ENCODE results near the gene NDUFB10. TPM values are rescaled to one million over a fixed set of nuclear protein-coding genes. Genes with fewer than 3 reads are reported as not detected.

The NDUFB10 gene
- total RNA-seq, 2 donors from 2014 or later, result 63.4 to 98.8 TPM

DNA sequence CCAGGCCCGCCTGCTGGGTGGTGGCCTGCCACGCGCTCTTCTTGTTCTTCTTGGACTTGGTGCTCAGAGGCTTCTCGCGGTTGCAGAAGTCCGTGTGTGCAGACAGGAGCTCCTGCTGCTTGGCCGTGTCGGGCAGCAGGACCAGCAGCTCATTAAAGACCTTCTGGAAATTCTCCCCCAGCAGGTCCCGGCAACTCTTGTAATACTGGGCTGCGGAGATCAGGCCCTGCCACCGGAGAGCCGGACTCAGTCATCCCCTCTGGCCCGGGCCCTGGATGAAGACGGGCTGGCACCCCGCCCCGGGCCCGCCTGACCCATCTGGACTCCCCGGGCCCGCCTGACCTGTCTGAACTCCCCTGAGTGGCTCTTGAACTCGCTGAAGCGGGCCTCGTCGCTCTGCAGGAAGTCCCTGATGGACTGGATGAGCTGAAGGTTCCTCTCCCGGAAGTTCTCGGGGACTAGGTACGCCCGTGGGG is 39.1 kb downstream of the NDUFB10 start:
- no peaks in the 10 kb centered on the region for H3K9me3 Mint-ChIP-seq
- H3K36me3 Mint-ChIP-seq, result peaks cover 0 to 6% of the 10 kb centered on the region in 2 donors
- DNase-seq (ENCODE audit: low spot score in 2 of 2), result no peak
- no peak overlapping the region for H3K27ac Mint-ChIP-seq
- ATAC-seq, result no peak

DNA sequence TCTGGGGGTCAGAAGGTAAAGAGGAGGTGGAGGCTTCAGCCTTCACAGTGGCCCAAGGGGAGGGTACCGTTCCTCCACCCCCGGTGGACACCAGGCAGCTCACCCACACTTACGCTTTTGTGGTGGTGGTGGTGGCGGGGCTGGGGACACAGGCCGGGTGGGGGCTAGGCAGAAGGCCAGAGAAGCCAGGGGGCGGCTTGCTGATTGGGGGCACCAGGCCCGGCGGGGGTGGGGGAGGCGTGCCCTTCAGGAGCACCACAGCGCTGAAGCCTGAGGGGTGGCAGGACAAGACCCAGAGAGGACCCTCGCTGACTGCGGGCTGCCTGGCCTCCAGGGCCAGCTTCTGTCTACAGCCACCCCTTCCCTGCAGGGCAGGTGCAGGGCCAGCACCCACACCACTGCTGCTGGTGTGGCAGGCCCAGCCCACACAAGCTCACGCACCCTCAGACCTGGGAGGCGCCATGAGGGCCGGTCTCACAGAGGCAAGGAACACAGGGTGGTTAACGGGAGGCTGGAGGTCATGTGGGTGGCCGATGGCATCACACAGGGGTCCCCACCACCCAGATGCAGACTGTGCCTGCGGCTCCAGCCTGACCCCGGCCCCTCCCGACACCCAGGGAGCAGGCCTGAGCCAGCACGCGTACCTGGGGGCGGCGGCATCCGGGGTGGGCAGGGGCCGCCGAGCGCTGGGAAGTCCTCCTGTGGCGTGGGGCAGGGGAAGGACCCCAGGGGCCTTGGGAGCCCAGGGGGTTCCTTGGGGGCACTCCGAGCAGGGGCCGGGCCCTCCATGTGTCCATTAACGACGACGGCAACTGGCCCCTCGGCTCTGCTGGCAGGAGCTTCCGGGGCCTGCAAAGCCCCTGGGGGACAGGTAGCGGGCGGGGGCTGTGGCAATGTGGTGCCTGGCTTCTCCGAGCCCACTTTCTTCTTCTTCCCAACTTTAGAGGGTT is 39.8 kb downstream of the NDUFB10 start:
- Mint-ChIP-seq H3K27ac (no peak overlapping the region), H3K9me3 (no peaks in the 10 kb centered on the region), H3K36me3 (peaks cover 0 to 6% of the 10 kb centered on the region in 2 donors)
- DNase-seq (ENCODE audit: low spot score in 2 of 2) (no peak), ATAC-seq (no peak)

DNA sequence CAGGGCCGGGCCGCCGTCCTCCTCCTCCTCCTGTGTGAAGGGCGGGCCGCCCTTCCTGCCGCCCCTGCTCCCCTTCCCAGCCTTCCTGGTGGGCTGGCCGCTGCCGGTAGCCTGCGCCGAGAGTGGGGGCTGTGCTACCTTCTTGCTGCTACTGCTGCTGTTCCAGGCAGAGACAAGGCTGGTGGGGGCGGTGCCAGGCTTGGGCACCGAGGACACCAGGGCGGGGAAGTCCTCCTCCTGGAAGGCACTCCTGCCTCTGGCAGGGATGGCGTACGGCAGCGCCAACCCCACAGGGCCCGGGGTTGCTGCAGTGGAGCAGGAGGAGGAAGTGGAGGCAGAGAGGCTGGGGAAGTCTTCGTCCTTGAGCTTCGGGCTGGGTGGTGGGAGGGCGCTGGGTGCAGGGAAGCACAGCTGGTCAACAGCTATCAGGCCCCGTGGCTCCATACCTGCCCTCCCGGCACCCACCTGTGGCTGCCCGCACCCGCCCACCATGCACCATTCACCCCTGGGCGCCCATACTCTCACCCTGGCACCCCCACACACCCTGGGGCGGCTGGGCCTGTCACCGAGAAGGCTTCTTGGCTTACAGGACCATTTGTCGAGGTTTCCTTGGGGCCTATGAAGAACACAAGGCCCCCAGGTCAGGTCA is 40.7 kb downstream of the NDUFB10 start:
- no peak overlapping the region for H3K27ac Mint-ChIP-seq
- ATAC-seq (no peak), DNase-seq (ENCODE audit: low spot score in 2 of 2) (no peak)
- H3K36me3 Mint-ChIP-seq, result peaks cover 0 to 6% of the 10 kb centered on the region in 2 donors
- no peaks in the 10 kb centered on the region for H3K9me3 Mint-ChIP-seq

DNA sequence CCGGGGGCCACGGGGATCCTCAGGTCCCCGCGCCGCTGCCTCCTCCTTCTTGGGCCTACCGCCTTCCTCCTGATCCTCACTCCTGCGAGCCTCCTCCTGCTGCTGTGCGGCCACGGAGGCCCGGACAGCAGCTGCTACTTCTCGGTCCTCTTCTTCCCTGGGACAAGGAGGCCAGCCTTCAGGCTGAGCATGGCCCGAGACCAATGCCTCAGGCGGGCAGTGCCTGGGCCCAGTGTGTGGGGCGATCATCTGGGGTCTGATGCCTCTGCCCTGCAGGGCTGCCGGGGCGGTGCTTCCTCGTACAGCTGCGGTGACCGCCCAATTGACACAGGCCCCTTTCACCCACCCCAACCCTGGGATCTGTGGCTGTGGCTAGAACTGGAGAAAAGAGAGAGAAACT is 41.7 kb downstream of the NDUFB10 start:
- Mint-ChIP-seq H3K36me3 (peaks cover 0 to 6% of the 10 kb centered on the region in 2 donors), H3K27ac (no peak overlapping the region), H3K9me3 (no peaks in the 10 kb centered on the region)
- ATAC-seq, result no peak
- DNase-seq (ENCODE audit: low spot score in 2 of 2), result no peak

DNA sequence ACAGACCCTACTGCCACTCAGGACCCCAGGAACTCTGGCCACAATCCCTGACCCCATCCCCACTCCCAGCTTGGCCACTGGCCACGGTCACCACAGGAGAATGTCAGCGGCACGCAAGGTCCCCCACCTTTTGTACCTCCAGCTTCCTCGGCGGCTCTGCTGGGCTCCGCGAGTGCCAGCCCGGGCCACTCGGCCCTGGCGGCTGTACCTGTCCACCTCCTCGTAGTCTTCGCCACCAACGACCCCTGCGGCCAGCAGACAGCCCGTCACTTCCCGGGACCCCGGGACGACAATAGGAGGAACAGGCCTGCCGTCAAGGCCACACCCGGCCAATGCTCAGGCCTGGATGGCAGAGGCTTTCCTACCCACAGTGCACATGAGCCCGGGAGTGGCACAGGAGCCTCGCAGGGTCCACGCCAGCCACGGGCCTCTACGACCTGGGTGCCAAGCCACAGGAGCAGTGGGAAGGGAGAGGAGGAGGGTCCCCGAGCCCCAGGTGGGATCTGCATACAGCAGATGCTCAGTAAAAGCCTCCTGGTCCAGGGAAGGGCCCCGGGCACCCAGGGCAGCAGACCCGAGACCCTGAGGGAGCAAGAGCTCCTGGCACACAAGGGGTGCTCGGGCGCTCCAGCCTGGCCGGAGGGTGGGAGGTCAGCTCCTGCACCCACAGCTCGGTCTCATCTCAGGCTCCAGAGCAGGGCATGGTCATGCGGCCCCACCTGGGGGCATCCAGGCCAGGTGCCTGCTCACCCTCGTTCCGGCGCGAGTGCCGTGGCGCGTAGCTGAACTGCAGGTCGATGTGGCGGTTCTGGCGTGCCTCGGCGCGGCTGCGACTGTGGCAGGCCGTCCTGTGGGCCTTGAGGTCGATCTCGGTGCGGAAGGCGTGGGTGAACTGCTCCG is 42.4 kb downstream of the NDUFB10 start:
- DNase-seq (ENCODE audit: low spot score in 2 of 2) (no peak), ATAC-seq (no peak)
- no peak overlapping the region for H3K27ac Mint-ChIP-seq
- H3K9me3 Mint-ChIP-seq, result no peaks in the 10 kb centered on the region
- H3K36me3 Mint-ChIP-seq, result peaks cover 0 to 6% of the 10 kb centered on the region in 2 donors

DNA sequence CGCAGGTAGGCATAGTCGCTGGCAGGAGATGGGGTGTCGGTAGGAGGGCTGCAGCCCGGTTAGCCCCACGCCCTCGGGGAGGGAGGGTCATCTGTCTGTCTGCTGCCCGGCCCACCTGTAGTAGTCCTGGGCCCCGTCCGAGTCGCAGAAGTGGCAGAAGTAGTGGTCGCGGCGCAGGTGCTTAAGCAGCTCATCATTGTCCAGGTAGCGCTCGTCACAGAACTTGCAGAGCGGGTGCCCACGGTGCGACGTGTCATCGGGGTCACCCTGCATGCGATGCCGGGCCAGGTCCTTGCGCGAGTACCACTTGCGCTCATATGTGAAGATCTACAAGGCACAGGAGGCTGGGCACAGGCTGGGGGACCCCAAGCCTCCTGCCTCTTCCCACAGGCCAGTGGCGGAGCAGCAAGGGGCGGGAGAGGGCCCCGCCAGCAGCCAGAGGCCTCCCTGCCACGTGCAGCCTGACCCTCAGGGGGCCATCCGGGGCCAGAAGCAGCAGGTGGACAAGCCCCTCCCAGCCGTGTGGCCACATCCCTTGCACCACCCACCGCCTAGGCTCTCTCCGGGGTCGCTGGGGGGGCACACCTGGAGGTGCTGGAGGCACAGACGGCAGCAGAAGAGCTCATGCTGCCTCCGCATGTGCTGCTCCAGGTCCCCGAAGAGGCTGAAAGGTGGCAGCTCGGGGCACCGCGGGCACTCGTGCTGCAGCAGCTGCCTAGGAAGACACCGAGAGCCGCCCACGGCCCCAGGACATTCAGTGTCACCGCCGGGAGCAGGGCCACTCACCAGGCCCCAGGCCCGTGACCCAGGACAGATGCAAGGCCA is 43.3 kb downstream of the NDUFB10 start:
- Mint-ChIP-seq H3K36me3 (peaks cover 3 to 8% of the 10 kb centered on the region in 2 donors), H3K9me3 (no peaks in the 10 kb centered on the region), H3K27ac (no peak overlapping the region)
- DNase-seq (ENCODE audit: low spot score in 2 of 2), result no peak
- no peak for ATAC-seq

DNA sequence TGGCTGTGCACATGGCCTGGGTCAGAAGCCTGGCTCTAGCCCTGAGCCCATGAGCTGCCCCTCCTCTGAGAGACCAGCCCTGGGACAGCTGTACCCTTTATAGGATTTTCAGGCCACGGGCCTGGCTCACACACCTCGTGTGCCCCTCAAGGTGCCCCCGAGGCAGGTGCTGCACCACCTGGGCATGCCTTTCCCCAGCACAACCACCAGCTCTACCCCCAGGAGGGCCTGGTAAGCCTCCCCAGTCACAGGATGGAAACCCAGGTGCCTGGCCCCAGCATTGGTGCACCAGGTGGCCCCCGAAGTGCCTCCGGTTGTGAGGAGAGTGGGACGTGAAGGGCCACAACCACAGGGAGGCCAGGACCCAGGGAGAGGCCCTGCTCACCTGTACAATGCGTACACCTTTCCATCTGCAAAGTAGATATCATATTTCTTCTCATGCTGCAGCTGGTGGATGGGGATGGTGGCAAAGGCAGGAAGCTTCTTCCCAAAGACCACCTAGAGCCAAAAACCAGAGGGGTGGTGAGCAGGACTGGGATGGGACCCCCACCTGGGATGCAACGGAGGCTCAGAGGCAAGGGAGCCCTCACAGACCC is 44.0 kb downstream of the NDUFB10 start:
- Mint-ChIP-seq H3K36me3 (peaks cover 10 to 11% of the 10 kb centered on the region in 2 donors), H3K9me3 (no peaks in the 10 kb centered on the region), H3K27ac (no peak overlapping the region)
- DNase-seq (ENCODE audit: low spot score in 2 of 2), result no peak
- no peak for ATAC-seq

DNA sequence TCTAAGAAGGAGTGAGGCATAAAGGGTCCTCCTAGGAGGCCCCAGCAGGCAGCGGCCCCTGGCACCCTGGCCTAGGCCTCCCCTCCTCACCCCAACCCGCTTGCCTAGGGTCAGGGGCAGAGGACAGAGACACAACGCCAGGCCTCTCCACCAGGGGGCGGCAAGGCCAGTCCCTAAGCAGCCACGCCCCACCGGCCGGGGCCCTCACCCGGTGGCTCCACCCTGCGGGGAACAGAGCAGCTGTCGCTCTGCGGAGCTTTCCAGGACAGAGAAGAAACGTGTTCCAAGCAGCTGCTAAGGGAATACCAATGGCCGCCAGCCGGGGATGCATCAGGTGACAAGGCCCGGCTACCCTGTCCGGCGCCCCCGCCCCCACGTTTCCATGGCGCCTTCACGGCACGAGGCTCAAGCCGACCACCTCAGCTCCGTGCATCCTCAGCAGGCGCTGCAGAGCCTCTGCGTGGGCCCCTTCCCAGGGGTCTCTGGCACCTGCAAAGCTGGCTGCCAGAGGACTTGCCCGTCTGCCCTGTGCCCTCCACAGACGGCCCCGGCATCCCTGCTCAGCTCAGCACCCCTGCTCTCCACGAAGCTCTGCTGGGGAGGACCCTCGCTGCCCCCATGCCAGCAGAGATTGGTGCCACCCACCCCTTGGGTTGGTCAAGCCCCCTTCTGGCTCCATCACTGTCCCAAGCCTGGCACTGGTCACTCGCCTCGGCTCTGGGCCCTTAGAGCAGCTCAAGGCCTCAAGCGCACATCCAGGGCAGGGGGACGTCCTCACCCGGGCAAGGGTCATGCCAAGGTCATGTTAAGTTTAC is 44.7 kb downstream of the NDUFB10 start:
- Mint-ChIP-seq H3K27ac (peak overlapping the region in 1 of 2 donors; percentile 48), H3K36me3 (peaks cover 17% of the 10 kb centered on the region in 2 donors), H3K9me3 (no peaks in the 10 kb centered on the region)
- ATAC-seq, result peak; percentile 73 to 94
- peak in 1 of 2 donors; percentile 98 for DNase-seq (ENCODE audit: low spot score in 2 of 2)

DNA sequence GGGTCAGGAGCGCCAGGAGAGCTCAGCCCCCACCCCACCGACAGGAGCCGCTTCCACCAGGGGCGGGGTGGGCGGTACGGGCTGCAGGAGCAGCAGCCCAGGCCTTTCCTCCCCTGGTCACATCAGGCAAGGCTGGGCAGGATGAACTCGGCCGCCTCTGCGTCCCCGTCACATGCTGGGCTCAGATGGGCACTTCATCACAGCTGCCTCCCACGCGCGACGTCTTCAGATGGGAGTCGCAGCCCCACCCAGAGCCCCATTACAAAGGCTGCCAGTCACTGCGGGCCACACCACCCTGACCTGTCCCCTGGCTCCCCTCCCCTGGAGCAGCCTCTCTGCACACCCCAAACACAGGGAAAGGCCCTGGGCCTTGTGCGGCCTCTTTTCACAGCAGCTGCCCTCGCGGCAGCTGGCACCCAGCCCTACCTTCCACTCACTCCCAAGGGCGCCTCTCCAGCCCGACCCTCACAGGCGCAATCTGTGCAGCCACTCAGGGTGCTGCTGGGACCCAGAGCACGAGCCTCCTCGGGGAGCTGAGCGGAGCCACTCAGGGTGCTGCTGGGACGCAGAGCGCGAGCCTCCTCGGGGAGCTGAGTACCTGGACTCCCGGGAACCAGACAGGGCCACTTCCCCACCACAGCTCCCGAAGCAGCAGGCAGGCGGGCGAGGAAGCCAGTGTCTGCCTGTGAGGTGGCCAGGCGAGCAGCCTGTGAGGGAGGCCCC is 45.6 kb downstream of the NDUFB10 start:
- no peak for ATAC-seq

DNA sequence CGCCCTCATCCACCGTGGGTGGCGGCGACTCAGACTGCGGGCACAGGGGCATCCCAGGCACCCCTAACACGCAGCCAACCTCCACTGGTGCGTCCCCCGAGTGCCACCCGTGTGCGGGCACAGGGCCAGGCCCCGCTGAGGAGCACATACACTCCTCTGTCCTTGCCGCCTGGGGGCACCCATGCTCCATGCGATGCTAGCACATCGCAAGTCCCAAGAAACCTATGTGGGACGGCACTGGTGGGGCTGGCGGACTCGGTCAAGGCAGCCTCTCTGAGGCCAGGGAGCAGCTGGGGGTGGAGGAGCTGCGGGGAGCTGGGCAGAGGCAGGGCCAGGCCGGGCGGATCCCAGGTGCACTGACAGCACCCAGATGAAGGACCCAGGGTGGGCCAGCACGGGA is 46.3 kb downstream of the NDUFB10 start:
- Mint-ChIP-seq H3K9me3 (no peaks in the 10 kb centered on the region), H3K36me3 (peaks cover 22 to 24% of the 10 kb centered on the region in 2 donors), H3K27ac (peak overlapping the region; percentile 29 to 56)
- ATAC-seq (no peak), DNase-seq (ENCODE audit: low spot score in 2 of 2) (no peak)

More for the DNA sequence above, 45.6 kb downstream of the NDUFB10 start:
- DNase-seq (ENCODE audit: low spot score in 2 of 2), result no peak
- Mint-ChIP-seq H3K9me3 (no peaks in the 10 kb centered on the region), H3K27ac (peak overlapping the region in 1 of 2 donors; percentile 56), H3K36me3 (peaks cover 17 to 19% of the 10 kb centered on the region in 2 donors)

DNA sequence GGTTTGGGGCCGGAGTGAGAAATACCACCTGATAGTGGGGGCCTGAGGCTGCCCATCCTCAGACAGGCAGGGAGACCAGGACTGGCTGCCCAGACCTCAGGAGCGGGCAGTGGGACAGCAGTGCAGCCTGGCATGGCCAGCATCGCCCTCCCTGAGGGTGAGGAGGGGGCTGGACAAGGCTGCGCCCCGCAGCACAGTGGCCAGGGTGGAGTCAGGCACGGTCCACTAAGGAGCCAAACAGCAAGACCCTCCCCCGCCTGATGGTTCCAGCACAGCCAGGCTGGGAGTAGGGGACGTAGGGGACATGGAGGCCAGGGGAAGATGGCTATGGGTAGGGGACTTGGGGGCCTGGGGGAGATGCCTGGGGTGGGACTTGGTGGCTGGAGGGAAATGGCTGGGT is 47.0 kb downstream of the NDUFB10 start:
- no peak overlapping the region for H3K27ac Mint-ChIP-seq
- peaks cover 22 to 24% of the 10 kb centered on the region in 2 donors for H3K36me3 Mint-ChIP-seq
- ATAC-seq (no peak), DNase-seq (ENCODE audit: low spot score in 2 of 2) (no peak)
- H3K9me3 Mint-ChIP-seq, result no peaks in the 10 kb centered on the region

DNA sequence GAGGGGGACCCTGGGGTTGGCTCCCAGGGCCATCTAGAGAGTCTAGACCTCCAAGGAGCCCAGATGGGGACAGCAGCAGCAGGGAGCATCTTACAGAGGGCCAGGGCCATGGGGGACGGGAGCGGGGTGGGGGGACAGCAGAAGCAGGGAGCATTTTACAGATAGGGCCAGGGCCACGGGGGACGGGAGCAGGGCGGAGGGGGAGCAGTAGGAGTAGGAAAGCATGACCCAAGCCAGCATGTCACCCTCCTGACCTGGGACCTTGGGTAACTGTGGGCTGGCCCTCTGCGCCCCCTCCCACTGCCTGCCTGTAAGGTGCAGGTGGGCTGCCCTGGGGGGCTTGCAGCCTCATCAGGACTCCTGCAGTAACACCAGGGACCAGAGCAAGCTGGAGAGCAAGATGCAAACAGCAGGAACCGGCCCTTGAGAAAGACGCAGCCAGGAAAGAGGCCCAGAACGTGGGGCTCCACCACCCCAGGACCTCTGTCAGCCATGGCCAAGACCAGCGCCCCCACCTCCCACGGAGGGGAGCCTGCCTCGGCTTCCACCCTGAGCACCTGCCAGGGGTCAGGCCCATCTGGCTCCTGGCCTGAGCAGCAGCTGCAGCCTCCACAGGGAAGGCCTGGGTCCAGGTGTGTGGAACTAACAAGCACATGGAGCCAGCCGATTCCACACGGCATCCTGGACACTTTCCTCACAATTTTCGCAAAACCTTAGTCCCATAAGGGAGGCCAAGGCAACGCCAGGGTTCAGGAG is 47.9 kb downstream of the NDUFB10 start:
- no peak for ATAC-seq
- Mint-ChIP-seq H3K9me3 (no peaks in the 10 kb centered on the region), H3K27ac (peak overlapping the region; percentile 89 to 90), H3K36me3 (peaks cover 22 to 24% of the 10 kb centered on the region in 2 donors)
- DNase-seq (ENCODE audit: low spot score in 2 of 2), result no peak

DNA sequence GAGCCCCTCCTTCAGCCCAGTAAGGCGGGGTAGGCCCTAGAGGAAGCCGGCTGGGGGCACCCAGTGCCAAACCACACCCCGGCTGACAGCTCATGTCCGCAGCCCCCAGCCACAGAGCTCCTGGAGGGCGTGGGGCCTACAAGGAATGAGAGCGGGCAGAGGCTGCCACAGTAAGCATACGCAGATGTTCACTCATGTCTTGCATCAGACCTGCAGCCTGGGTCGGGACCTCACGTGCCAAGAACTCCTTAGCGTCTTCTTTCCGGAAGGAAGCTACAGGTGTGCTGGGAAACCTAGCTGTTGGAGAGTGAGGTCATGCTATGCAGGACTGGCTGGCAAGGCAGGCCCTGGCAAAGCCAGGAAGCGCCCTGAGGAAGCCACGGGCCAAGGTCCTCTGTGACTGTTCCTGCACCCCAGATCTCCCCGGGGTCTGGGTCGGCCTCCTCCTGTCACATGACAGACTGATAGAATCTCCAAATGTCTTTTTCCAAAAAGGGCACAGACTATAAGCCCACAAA is 48.7 kb downstream of the NDUFB10 start:
- DNase-seq (ENCODE audit: low spot score in 2 of 2), result no peak
- Mint-ChIP-seq H3K36me3 (peaks cover 22 to 24% of the 10 kb centered on the region in 2 donors), H3K9me3 (no peaks in the 10 kb centered on the region), H3K27ac (peak overlapping the region; percentile 90 to 97)
- peak in 1 of 2 donors; percentile 13 for ATAC-seq
